OCI-LY3 (cell line): ENCODE data around the gene POFUT2.

Experiments
- H2AFZ ChIP-seq: fragments of 200-600, 300-600 bp; shearing (Covaris generic); 2 replicates; pipeline ENCODE4 v1.6.0; 2014; ENCODE audit warnings: antibody characterized with exemption, low read depth, low read length
- H3K27ac ChIP-seq: fragments of 200-600, 300-600 bp; sonication (generic); 2 replicates; pipeline ENCODE4 v1.5.1; 2014; ENCODE audit warnings: mild to moderate bottlenecking, low read length, moderate library complexity, mixed read lengths
- H3K27me3 ChIP-seq: fragments of 200-600, 300-600 bp; sonication (generic); 2 replicates; pipeline ENCODE4 v1.6.1; 2014; ENCODE audit warnings: low read depth, low read length, mixed read lengths
- H3K36me3 ChIP-seq: fragments of 200-600, 300-600 bp; sonication (generic); replicated peaks from 2 replicates; pipeline ENCODE3; 2014; ENCODE audit warnings: low read depth, low read length, mixed read lengths
- H3K4me1 ChIP-seq: fragments of 300-600, 200-600 bp; sonication (generic); 2 replicates; pipeline ENCODE4 v1.6.1; 2014; ENCODE audit warnings: low read length, mixed read lengths
- H3K4me2 ChIP-seq: fragments of 200-600, 300-600 bp; sonication (generic); 2 replicates; pipeline ENCODE4 v1.6.1; 2014; ENCODE audit warnings: low read length, mixed read lengths
- H3K4me3 ChIP-seq: fragments of 300-600, 200-600 bp; sonication (generic); 2 replicates; pipeline ENCODE4 v1.5.1; 2014; ENCODE audit warnings: antibody characterized with exemption, mild to moderate bottlenecking, low read length, moderate library complexity
- H3K79me2 ChIP-seq: fragments of 300-600, 200-600 bp; shearing (Covaris generic); 2 replicates; pipeline ENCODE4 v1.6.1; 2014; ENCODE audit warnings: mild to moderate bottlenecking, low read length, mixed read lengths
- H3K9ac ChIP-seq: fragments of 300-600, 200-600 bp; shearing (Covaris generic); 2 replicates; pipeline ENCODE4 v1.6.0; 2014; ENCODE audit warnings: mild to moderate bottlenecking, low read length, moderate library complexity
- H3K9me3 ChIP-seq: fragments of 200-600, 300-600 bp; shearing (Covaris generic); 2 replicates; pipeline ENCODE4 v1.6.1; 2014; ENCODE audit warnings: low read length, mixed read lengths; ENCODE audit not compliant: insufficient read depth
- H4K20me1 ChIP-seq: fragments of 200-600, 300-600 bp; sonication (generic); 2 replicates; pipeline ENCODE4 v1.6.1; 2016; ENCODE audit warnings: low read length, mixed read lengths; ENCODE audit not compliant: insufficient read depth
- CTCF ChIP-seq: fragments of 200-600, 300-600 bp; sonication (generic); IDR thresholded peaks from 2 replicates; pipeline ENCODE4 v1.5.1; 2014; ENCODE audit warnings: antibody characterized with exemption, low read length, low read depth
- EZH2phosphoT487 ChIP-seq: fragments of 200-600 bp; shearing (Covaris generic); IDR thresholded peaks from 2 replicates; pipeline ENCODE4 v1.6.1; 2018; ENCODE audit warnings: antibody characterized with exemption, mixed run types, low read depth

The POFUT2 gene

GRCh38 chr21:45322960-45323461 is 35.3 kb upstream of the POFUT2 start:
- Histone ChIP-seq H3K4me2 (no peak overlapping the region), H3K4me3 (no peak overlapping the region), H3K79me2 (no peaks in the 10 kb centered on the region), H4K20me1 (no peaks in the 10 kb centered on the region), H3K9me3 (no peaks in the 10 kb centered on the region), H3K4me1 (no peaks in the 10 kb centered on the region), H3K9ac (no peak overlapping the region), H2AFZ (no peak overlapping the region), H3K27me3 (no peaks in the 10 kb centered on the region), H3K36me3 (no peaks in the 10 kb centered on the region), H3K27ac (no peak overlapping the region)
- TF ChIP-seq EZH2phosphoT487 (no peak), CTCF (no peak)

GRCh38 chr21:45322231-45322959 is 34.7 kb upstream of the POFUT2 start:
- Histone ChIP-seq H3K9ac (no peak overlapping the region), H3K27me3 (no peaks in the 10 kb centered on the region), H3K79me2 (no peaks in the 10 kb centered on the region), H3K4me2 (no peak overlapping the region), H3K9me3 (no peaks in the 10 kb centered on the region), H4K20me1 (no peaks in the 10 kb centered on the region), H2AFZ (no peak overlapping the region), H3K4me3 (no peak overlapping the region), H3K27ac (no peak overlapping the region), H3K36me3 (no peaks in the 10 kb centered on the region), H3K4me1 (no peaks in the 10 kb centered on the region)
- TF ChIP-seq CTCF (no peak), EZH2phosphoT487 (no peak)

- no peak overlapping the region for H3K9ac ChIP-seq
Measured at GRCh38 chr21:45320261-45321025, 32.7 kb upstream of the POFUT2 start.

More at GRCh38 chr21:45320261-45321025, 32.7 kb upstream of the POFUT2 start:
- no peaks in the 10 kb centered on the region for H3K79me2 ChIP-seq
- no peaks in the 10 kb centered on the region for H4K20me1 ChIP-seq
- H3K36me3 ChIP-seq = no peaks in the 10 kb centered on the region
- H2AFZ ChIP-seq = no peak overlapping the region
- H3K9me3 ChIP-seq = no peaks in the 10 kb centered on the region
- H3K27ac ChIP-seq = no peak overlapping the region
- H3K4me3 ChIP-seq = no peak overlapping the region
- TF ChIP-seq EZH2phosphoT487 = no peak
- TF ChIP-seq CTCF = no peak
- no peak overlapping the region for H3K4me2 ChIP-seq
- no peaks in the 10 kb centered on the region for H3K27me3 ChIP-seq
- H3K4me1 ChIP-seq = no peaks in the 10 kb centered on the region
